ENCODE results near the gene KCNK17.

- TF ChIP-seq CTCF (IDR thresholded peaks at IDR 0.05; ENCODE audit: extremely low read depth in 1 of 2, insufficient read depth in 1 of 2, low read depth in 1 of 2, low read length in 2 of 2) (no peak), JUN (IDR thresholded peaks at IDR 0.05; ENCODE audit: borderline replicate concordance, insufficient read depth, insufficient read length, low read depth) (no peak), EZH2 (IDR thresholded peaks at IDR 0.05; ENCODE audit: borderline replicate concordance, low read depth, low read length, severe bottlenecking) (no peak), POLR2A (IDR thresholded peaks at IDR 0.05; ENCODE audit: low read depth, low read length) (no peak)
Observed at GRCh38 chr6:39344821-39345280, 30.6 kb upstream of the KCNK17 start.
